ENCODE results near the gene EYA2.

DNA sequence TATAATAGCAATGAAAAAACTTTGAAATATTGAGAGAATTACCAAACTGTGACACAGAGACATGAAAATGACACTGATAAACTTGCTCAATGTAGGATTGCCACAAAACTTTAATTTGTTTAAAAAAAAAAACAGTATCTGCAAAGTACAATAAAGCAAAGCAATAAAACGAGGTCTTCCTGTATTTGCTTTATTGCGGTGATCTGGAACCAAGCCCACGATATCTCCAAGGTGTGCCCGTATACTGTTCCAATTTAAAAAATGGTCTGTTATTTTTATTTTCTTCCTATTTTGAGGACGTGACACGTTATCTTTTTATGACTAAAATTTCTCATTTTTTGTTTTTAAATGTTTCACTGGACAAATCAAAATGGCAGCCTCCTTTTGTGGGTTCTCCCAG is 25.5 kb downstream of the EYA2 start:
- no peak for TF ChIP-seq POLR2A (IDR thresholded peaks at IDR 0.05; ENCODE audit: extremely low read depth, insufficient read length)
- TF ChIP-seq, protein P1, sequence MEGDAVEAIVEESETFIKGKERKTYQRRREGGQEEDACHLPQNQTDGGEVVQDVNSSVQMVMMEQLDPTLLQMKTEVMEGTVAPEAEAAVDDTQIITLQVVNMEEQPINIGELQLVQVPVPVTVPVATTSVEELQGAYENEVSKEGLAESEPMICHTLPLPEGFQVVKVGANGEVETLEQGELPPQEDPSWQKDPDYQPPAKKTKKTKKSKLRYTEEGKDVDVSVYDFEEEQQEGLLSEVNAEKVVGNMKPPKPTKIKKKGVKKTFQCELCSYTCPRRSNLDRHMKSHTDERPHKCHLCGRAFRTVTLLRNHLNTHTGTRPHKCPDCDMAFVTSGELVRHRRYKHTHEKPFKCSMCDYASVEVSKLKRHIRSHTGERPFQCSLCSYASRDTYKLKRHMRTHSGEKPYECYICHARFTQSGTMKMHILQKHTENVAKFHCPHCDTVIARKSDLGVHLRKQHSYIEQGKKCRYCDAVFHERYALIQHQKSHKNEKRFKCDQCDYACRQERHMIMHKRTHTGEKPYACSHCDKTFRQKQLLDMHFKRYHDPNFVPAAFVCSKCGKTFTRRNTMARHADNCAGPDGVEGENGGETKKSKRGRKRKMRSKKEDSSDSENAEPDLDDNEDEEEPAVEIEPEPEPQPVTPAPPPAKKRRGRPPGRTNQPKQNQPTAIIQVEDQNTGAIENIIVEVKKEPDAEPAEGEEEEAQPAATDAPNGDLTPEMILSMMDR (IDR thresholded peaks at IDR 0.05; ENCODE audit: low read depth, low read length) = no peak
- TF ChIP-seq MYC (IDR thresholded peaks at IDR 0.05; ENCODE audit: low read depth, low read length) = no peak
- TF ChIP-seq, protein P2, sequence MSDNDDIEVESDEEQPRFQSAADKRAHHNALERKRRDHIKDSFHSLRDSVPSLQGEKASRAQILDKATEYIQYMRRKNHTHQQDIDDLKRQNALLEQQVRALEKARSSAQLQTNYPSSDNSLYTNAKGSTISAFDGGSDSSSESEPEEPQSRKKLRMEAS (IDR thresholded peaks at IDR 0.05; ENCODE audit: low read depth, low read length) = no peak

Data from NB4 (cell line).